ENCODE results near the gene APBA2. TPM values are rescaled to one million over a fixed set of nuclear protein-coding genes. Genes with fewer than 3 reads are reported as not detected.

APBA2 gene
- total and polyA plus RNA-seq, 7 donors, result 0.06 to 0.36 (median 0.08) TPM; not detected in 2

DNA sequence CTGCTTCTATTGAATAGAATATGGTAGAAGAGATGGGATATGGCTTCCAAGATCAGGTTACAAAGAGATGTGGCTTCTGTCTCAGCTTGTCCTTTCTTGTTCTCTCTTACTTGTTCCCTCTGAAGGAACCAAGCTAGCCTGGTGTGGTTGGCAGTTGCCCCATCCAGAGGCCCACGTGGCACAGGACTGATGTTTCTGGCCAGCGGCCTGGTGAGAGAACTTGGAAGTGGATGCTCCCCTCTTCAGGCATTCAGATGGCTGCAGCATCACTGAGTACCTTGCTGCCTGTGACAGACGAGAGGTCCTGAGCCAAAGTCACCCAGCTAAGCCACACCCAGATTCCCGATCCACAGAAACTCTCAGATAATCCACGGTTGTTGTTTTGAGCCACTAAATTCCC, 200.2 kb downstream of the APBA2 start:
- intact Hi-C loops (cut with DNase I), result no loop called here
- Histone ChIP-seq H3K4me1 (no peaks in the 10 kb centered on the region), H3K9me3 (peaks cover 4% of the 10 kb centered on the region), H3K36me3 (ENCODE audit: insufficient read depth in 1 of 2, low read depth in 1 of 2) (no peaks in the 10 kb centered on the region), H3K27ac (no peak overlapping the region), H3K27me3 (ENCODE audit: insufficient read depth in 3 of 3, low read length in 2 of 3) (no peaks in the 10 kb centered on the region), H3K4me3 (no peak overlapping the region)
- 48 to 62% (median 54%) methylated on average over 5 of the region's 5 CpGs for WGBS, 3 donors
- DNase-seq (no peak), ATAC-seq (no peak)
- TF ChIP-seq, protein P1, sequence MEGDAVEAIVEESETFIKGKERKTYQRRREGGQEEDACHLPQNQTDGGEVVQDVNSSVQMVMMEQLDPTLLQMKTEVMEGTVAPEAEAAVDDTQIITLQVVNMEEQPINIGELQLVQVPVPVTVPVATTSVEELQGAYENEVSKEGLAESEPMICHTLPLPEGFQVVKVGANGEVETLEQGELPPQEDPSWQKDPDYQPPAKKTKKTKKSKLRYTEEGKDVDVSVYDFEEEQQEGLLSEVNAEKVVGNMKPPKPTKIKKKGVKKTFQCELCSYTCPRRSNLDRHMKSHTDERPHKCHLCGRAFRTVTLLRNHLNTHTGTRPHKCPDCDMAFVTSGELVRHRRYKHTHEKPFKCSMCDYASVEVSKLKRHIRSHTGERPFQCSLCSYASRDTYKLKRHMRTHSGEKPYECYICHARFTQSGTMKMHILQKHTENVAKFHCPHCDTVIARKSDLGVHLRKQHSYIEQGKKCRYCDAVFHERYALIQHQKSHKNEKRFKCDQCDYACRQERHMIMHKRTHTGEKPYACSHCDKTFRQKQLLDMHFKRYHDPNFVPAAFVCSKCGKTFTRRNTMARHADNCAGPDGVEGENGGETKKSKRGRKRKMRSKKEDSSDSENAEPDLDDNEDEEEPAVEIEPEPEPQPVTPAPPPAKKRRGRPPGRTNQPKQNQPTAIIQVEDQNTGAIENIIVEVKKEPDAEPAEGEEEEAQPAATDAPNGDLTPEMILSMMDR (IDR thresholded peaks at IDR 0.05), result no peak

DNA sequence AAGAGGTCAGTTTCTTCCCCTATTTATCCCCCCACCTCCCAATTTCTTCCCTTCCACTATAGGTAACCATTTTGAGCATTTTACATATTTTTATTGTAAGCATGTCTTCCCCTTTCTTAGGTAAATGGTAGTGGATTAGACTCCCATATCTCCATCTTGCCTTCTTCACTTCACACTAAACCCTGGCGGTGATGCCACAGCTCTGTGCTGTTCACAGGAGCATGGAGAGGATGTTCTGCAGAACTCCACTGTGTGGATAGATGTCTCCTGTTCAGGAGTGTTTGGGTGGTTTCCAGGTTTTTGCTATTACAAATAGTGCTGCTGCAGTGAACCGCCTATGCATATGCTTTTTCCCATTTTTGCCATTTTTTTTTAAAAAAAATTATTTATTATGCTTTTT, 201.1 kb downstream of the APBA2 start:
- DNase-seq, result no peak
- Histone ChIP-seq H3K36me3 (ENCODE audit: insufficient read depth in 1 of 2, low read depth in 1 of 2) (no peaks in the 10 kb centered on the region), H3K4me1 (no peaks in the 10 kb centered on the region), H3K4me3 (no peak overlapping the region), H3K27ac (no peak overlapping the region), H3K27me3 (ENCODE audit: insufficient read depth in 3 of 3, low read length in 2 of 3) (no peaks in the 10 kb centered on the region), H3K9me3 (peaks cover 4% of the 10 kb centered on the region)
- ATAC-seq, result no peak
- TF ChIP-seq, protein P1 (IDR thresholded peaks at IDR 0.05), result no peak
- intact Hi-C loops (cut with DNase I), result no loop called here
- 87 to 94% (median 92%) methylated on average over 2 of the region's 2 CpGs for WGBS, 3 donors

DNA sequence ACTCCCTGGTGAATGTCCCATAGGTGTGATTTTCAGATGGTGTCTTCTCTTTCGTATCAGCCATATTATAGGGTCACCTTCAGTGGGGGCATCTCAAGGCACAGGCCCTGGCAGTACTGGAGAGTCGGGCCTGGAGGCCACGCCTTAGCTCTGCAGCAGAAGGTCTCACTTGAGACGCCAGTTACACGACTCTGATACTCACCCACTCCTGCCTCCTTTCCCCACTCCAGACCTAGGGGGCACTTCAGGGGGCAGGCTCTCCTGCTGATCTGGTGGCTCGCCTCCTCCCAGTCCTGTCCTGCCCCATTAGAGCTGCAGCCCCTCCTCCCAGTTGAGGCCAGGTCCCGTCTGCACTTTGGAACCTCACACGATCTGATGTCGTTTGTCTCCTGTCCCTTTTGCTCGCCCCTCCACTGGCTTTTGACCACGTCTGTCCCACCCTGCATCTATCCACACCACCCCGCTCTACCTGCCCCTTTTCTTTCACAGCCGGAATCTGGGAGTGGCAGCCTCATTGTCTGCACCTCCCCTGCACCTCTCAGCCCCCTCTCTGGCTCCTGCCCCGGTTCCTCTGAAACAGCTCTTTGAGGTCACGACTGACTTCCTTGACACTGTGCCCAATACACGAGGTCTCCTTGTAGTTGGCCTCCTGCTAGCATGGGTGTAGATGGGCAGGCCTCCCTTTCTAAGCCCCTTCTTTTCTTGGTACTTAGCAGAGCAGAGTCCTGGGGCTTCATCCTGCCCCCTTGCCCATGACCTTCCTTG, 201.9 kb downstream of the APBA2 start:
- DNase-seq, result no peak
- Histone ChIP-seq H3K27ac (no peak overlapping the region), H3K27me3 (ENCODE audit: insufficient read depth in 3 of 3, low read length in 2 of 3) (no peaks in the 10 kb centered on the region), H3K4me1 (no peaks in the 10 kb centered on the region), H3K36me3 (ENCODE audit: insufficient read depth in 1 of 2, low read depth in 1 of 2) (no peaks in the 10 kb centered on the region), H3K4me3 (no peak overlapping the region), H3K9me3 (peaks cover 4% of the 10 kb centered on the region)
- no peak for ATAC-seq
- TF ChIP-seq, protein P1 (IDR thresholded peaks at IDR 0.05), result no peak
- intact Hi-C loops (cut with DNase I), result no loop called here
- WGBS, 3 donors, result 70 to 74% (median 73%) methylated on average over 16 of the region's 16 CpGs

DNA sequence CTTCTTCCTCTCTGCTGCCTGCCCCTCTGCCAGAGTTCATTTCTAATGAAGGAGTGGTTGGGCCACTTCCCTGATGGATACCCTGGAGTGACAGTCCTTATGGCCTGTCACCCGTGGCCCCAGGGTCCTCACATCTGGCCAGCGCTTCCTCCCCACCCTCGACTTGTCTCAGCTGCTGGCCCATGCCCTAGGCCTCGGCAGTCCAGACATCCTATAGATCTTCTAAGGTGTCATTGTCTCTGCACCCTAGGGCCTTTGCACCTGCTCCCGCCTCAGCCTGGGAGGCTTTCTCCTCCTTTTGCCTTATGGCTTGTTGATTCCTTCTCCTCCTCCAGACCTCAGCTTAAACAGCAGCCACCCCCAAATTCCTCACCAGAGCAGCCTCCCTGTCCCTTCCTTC, 202.9 kb downstream of the APBA2 start:
- no peaks in the 10 kb centered on the region for H3K36me3 ChIP-seq (ENCODE audit: insufficient read depth in 1 of 2, low read depth in 1 of 2)
- H3K9me3 ChIP-seq, result peaks cover 4% of the 10 kb centered on the region
- intact Hi-C loops (cut with DNase I), result no loop called here
- no peak for ATAC-seq
- H3K4me1 ChIP-seq, result no peaks in the 10 kb centered on the region
- H3K27ac ChIP-seq, result no peak overlapping the region
- 79 to 85% (median 83%) methylated on average over 5 of the region's 5 CpGs for WGBS, 3 donors
- H3K27me3 ChIP-seq (ENCODE audit: insufficient read depth in 3 of 3, low read length in 2 of 3), result no peaks in the 10 kb centered on the region
- DNase-seq, result no peak
- TF ChIP-seq, protein P1 (IDR thresholded peaks at IDR 0.05), result no peak
- H3K4me3 ChIP-seq, result no peak overlapping the region

All from psoas muscle (tissue), 8 donors.